ENCODE data around the gene HMGCR.
A peak's percentile ranks its signal among the peaks of the same experiment; 100 is the strongest.
"Not testable (repeated sequence)": the region's sequence is repeated elsewhere in the genome, so short reads cannot be mapped to it uniquely, and the experiment has no call there.

Gene HMGCR

DNA sequence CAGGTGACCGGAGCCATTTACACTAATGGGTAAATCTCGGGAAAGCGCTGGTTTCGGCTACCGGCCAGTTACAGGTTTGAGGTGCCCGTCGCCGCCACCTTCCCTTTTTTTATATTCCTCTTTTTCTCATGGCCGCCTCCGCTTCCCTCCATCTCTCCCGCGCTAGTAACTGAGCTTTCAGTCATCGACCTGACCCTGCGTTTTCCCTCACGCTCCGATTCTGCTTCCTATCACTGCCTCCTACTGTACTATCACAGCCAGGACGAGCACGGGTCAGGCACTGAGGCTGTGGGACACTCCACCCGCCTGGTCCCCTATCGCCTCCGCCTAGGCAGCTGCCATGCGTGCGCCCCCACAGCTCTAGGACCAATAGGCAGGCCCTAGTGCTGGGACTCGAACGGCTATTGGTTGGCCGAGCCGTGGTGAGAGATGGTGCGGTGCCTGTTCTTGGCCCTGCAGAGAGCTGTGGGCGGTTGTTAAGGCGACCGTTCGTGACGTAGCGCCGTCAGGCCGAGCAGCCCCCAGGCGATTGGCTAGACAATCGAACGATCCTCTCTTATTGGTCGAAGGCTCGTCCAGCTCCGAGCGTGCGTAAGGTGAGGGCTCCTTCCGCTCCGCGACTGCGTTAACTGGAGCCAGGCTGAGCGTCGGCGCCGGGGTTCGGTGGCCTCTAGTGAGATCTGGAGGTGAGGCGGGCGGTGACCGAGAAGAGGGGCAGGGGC, at the start of gene HMGCR:
HMGCR (plus strand) TSS at position 606 of the 722 bp plus-strand sequence. CDS start 5,386 bp downstream, outside the sequence.
- peak; percentile 99 for DNase-seq

GRCh38 chr5:75291844-75292243, 45.2 kb upstream of the HMGCR start:
- not testable (repeated sequence) for DNase-seq

- no peak for DNase-seq
Measured at GRCh38 chr5:75300084-75300483, 36.9 kb upstream of the HMGCR start.

DNA sequence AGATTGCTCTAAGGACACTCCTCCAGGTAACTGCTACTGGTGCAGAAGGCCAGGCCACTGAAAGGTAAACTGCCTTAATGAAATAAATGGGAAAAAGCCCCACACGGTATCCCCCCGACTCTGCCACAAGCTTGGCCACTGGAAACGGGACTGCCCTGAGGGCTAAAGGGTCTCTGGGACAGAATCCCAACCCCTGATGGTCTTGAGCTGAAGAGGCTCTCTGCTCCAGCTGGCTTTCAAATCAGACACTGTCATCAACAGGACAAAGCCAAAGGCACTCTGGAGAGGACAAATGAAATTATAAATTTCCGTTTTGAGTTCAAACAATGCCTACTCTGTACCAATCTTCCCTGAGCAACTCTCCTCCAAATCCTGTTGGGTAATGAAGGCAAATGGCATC, 33.6 kb upstream of the HMGCR start:
- DNase-seq = no peak

GRCh38 chr5:75304486-75304885, 32.5 kb upstream of the HMGCR start:
- not testable (repeated sequence) for DNase-seq

- no peak for DNase-seq
Measured at GRCh38 chr5:75306746-75307145, 30.3 kb upstream of the HMGCR start.

DNA sequence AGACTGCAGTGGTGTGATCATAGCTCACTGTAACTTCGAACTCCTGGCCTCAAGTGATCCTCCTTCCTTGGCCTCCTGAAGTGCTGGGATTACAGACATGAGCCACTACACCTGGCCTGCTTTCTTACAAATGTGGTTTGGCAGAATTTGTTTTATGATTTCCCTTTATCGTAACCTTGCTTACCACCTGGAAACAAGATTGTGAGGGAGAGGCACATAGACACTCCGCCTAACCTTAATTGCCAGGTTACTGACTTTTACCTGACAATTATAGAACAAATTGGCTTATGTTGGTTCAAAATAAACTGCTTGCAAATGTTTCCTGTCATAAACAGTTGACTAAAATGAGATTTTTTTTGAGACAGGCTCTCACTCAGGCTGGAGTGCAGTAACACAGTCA, 26.8 kb upstream of the HMGCR start:
- DNase-seq = no peak

GRCh38 chr5:75319148-75319547, 17.9 kb upstream of the HMGCR start:
- DNase-seq = not testable (repeated sequence)

GRCh38 chr5:75319638-75320037, 17.4 kb upstream of the HMGCR start:
- DNase-seq = no peak

DNA sequence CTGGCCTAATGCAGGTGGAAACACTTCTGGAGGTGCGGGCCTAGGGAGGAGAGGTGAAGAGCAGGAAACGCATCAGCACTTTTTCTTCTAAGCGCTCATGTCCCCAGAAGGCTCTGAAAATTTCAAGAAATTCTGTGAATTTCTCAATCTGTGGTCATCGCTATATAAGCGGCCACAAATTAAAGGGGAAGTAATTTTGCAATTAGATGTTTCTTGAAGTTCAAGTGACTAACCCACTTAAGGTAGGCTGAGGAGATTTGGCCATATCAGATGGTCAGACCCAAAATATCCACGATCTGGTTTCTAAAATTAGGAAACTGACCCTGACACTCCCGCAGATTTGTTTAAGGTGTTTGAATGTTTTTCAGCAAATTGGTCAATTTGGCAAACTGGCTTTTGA, 16.6 kb upstream of the HMGCR start:
- no peak for DNase-seq

DNA sequence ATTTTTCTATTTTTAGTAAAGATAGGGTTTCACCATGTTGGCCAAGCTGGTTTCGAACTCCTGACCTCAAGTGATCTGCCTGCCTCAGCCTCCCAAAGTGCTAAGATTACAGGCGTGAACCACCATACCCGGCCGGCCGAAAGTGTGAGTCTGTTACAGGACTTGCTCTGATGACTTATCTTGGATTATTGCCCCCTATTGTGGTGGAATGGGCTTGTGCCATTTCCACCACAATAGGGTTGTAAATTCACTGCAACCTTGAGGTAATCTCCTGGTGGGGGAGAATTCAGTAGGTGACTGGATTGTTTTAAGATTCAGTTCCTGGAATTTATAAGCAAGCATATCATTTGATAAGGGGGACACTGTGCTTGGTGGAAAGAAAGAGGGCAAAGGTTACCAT, 15.0 kb upstream of the HMGCR start:
- no peak for DNase-seq

GRCh38 chr5:75324791-75325190, 12.2 kb upstream of the HMGCR start:
- no peak for DNase-seq

DNA sequence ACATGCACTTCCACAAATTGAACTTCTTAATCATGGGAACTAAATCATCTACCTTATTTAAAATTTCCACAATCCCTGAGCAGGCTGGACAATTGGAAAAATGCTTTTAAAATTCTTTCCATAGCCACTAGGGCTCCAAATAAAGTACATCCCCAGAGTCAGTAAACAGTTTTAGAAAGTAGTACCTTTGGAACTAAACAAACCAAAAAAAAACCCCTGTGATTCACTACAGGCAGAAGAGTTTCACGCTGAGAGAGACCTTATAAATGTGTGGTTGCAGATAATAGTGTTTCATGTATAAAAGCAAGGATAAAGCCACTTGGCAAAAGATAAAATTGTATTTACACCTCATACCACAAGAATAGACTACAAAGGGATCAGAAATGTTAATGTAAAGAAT, 11.8 kb upstream of the HMGCR start:
- DNase-seq = no peak

GRCh38 chr5:75330404-75330803, 6.6 kb upstream of the HMGCR start:
- no peak for DNase-seq

DNA sequence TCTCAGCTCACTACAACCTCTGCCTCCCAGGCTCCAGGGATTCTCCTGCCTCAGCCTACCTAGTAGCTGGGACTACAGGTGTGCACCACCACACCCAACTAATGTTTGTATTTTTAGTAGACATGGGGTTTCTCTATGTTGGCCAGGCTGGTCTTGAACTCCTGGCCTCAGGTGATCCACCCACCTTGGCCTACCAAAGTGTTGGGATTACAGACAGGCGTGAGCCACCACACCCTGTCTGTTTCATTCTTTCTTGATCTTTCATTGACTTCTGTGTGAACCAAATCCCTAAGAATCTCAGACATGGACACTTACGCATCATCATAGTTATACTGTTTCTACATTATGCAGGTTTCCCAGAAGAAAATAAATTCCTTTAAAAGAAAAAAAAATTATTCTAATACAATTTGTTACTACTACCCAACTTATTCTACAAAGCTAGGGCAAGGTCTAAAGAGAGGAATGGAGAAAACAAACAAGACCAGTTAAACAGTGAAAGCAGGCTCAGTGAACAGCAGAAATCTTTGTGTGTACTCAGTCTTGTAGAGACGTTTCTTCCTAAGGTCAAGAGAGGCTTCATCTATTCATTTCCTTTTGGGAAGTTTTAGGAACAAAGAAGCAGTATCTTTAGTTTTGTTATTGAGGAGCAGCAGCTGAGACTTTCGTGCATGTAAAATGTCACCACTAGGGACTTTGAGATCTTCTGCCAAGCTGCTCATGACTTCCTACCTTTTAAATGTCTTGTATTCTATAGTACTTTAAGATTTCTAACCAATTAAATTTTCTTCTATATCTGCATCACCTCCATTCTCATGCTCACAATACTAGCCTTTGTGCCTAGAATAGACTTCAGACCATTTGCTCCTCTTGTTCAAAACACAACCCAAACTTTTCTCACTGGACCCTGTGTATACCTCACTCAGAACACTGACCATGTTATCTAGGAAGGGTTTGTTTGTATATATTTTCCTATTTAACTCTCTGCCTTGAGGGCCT, 5.6 kb upstream of the HMGCR start:
- no peak for DNase-seq

DNA sequence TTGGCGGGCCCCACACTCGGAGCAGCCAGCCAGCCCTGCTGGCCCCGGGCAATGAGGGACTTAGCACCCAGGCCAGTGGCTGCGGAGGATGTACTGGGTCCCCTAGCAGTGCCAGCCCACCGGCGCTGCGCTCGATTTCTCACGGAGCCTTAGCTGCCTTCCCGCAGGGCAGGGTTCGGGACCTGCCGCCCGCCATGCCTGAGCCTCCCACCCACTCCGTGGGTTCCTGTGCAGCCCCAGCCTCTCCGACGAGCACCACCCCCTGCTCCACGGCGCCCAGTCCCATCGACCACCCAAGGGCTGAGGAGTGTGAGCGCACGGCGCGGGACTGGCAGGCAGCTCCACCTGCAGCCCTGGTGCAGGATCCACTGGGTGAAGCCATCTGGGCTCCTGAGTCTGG, 3.3 kb upstream of the HMGCR start:
- not testable (repeated sequence) for DNase-seq

GRCh38 chr5:75334413-75334812, 2.6 kb upstream of the HMGCR start:
- DNase-seq = not testable (repeated sequence)

DNA sequence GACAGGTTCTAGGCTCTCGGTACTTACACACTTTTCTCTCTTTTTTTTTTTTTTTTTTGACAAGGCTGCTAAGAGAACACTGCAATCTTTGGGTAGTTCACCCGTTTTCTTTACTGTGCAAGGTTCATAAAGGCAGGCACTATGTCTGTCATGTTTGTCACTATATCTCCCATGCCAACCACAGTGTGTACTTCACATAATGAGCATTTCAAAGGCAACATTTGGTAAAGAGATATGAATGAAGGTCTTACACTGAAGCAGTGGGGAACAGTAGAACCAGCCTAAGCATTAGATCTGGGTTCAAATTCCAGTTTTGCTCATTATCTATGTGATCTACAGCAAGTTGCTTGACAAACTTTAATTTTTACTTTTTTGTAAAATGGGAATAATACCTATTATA, 1.5 kb upstream of the HMGCR start:
- no peak for DNase-seq

DNA sequence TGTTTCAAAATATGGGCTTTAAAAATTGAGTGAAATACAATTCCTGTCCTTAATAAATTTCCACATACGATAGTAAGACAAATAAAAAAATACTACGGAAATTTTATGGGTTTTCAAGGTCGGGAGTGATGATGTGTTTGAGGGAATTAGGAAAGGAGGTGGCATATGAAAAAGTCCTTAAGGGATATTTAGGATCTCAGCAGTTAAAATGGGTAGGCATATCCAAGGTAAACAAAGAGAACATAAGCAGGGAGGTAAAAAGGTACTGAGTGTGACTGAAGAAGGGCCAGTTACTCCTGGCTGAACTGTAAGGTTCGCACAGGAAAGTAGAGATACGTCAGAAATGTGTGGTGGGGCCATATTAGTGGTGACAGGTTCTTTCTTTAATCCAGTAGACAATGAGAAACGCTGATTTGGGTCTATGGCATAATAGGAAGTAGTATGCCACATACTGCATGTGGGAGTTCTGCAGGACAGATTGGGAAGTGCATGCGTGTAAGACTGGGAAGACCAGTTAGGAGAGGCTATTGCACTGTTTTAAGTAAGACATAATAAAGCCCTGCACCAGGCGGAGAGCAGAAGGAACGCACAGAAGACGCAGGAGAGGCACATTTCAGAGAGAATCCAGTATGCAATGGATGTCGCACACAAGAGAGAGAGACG, 937 bp upstream of the HMGCR start:
- DNase-seq = peak; percentile 77 to 79

- no peak for DNase-seq
Measured at GRCh38 chr5:75337366-75338021, 474 bp downstream of the HMGCR start.

DNA sequence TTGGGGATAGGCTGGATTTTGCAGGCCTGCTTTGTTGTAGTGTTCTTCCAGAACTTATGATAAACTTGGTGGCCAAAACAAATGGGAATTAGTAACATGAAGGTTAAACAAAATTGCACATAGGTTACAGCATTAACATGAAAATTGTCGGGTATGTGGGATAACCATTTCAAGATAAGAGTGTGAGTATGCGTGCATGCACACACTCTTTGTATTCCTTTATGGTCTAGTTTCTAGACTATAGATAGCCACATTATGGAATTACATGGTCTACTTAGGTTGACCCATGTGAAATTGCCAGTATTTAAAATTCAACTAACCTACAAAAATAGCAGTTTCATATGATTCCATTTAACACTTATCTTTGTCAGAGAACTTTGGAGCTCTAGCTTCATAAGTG, 1.4 kb downstream of the HMGCR start:
- no peak for DNase-seq

- no peak for DNase-seq
Measured at GRCh38 chr5:75340714-75341478, 3.9 kb downstream of the HMGCR start.
